Posterior vena cava (tissue), 2 donors: ENCODE results near the gene NOTUM. TPM values are rescaled to one million over a fixed set of nuclear protein-coding genes. Genes with fewer than 3 reads are reported as not detected.
A peak's percentile ranks its signal among the peaks of the same experiment; 100 is the strongest.

ENCODE experiments used
- DNase-seq: peaks from one replicate; pipeline ENCODE4 v3.0.0-alpha.2; 2020; ENCODE audit warnings: low spot score
- intact Hi-C, 2 donors: fragments of 100-400 bp; cut with DNase I; formaldehyde crosslinking; loops; one replicate each; pipeline versions ENCODE4 v1.14.1 to v1.14.2; 2022 to 2023
- total RNA-seq, 2 donors: library from RNA; stranded (reverse); fragmentation: NEBNext Ultra II Directional; extraction: Animal tissue kit (Norgen Biotek cat#: 25700); gene quantifications; one replicate each; pipeline ENCODE4 v1.2.1, GENCODE V29; 2021
- donor health status: DM: yes; HTN: yes; CAD: no.
- donor health status: DM: yes; HTN: yes; CAD: no.

The NOTUM gene
- total RNA-seq, 2 donors from 2014 or later, result not detected

- DNase-seq, result no peak
- intact Hi-C loops, result no loop called here
Measured at GRCh38 chr17:81944858-81945257, 16.1 kb downstream of the NOTUM start.

GRCh38 chr17:81942167-81942553 lies 18.8 kb downstream of the NOTUM start:
- DNase-seq, result no peak

GRCh38 chr17:81941484-81942166 lies 19.4 kb downstream of the NOTUM start:
- no peak for DNase-seq
- intact Hi-C loops, result no loop called here

More at GRCh38 chr17:81942167-81942553, 18.8 kb downstream of the NOTUM start:
- intact Hi-C loops, result no loop called here

GRCh38 chr17:81940538-81941483 lies 20.2 kb downstream of the NOTUM start:
- DNase-seq, result no peak
- intact Hi-C loops, result no loop called here

- peak; percentile 93 for DNase-seq
- intact Hi-C loops, result no loop called here
Measured at GRCh38 chr17:81939881-81940385, 21.1 kb downstream of the NOTUM start.

GRCh38 chr17:81939218-81939617 lies 21.8 kb downstream of the NOTUM start:
- no peak for DNase-seq
- intact Hi-C loops, result no loop called here

GRCh38 chr17:81935709-81936084 lies 25.3 kb downstream of the NOTUM start:
- no peak for DNase-seq

GRCh38 chr17:81934850-81935708 lies 25.9 kb downstream of the NOTUM start:
- intact Hi-C loops, result no loop called here

More at GRCh38 chr17:81935709-81936084, 25.3 kb downstream of the NOTUM start:
- intact Hi-C loops, result no loop called here

GRCh38 chr17:81934098-81934757 lies 26.8 kb downstream of the NOTUM start:
- intact Hi-C loops, result no loop called here

More at GRCh38 chr17:81934850-81935708, 25.9 kb downstream of the NOTUM start:
- DNase-seq, result no peak

GRCh38 chr17:81933178-81933699 lies 27.7 kb downstream of the NOTUM start:
- intact Hi-C loops, result no loop called here

More at GRCh38 chr17:81934098-81934757, 26.8 kb downstream of the NOTUM start:
- no peak for DNase-seq

GRCh38 chr17:81932333-81932983 lies 28.5 kb downstream of the NOTUM start:
- DNase-seq, result no peak
- intact Hi-C loops, result no loop called here

More at GRCh38 chr17:81933178-81933699, 27.7 kb downstream of the NOTUM start:
- no peak for DNase-seq

- no peak for DNase-seq
- intact Hi-C loops, result no loop called here
Measured at GRCh38 chr17:81931557-81932332, 29.2 kb downstream of the NOTUM start.

- DNase-seq, result no peak
- intact Hi-C loops, result no loop called here
Measured at GRCh38 chr17:81931189-81931556, 29.8 kb downstream of the NOTUM start.

GRCh38 chr17:81930142-81931125 lies 30.6 kb downstream of the NOTUM start:
- intact Hi-C loops, result no loop called here
- DNase-seq, result no peak

GRCh38 chr17:81929253-81930141 lies 31.5 kb downstream of the NOTUM start:
- intact Hi-C loops, result no loop called here
- DNase-seq, result no peak
